GM23338 (cell line): ENCODE measurements around the gene CACNG7.

Source experiments
- CREB1 ChIP-seq: fragments of 250-450 bp; sonication (Bioruptor Pico); IDR thresholded peaks from 2 replicates; pipeline ENCODE4 v1.5.0; 2020; ENCODE audit warnings: low read depth, mild to moderate bottlenecking, moderate library complexity
- CTCF ChIP-seq, 2 experiments: fragments of 200-600 bp in 1 of 2; sonication (generic) in 1 of 2; conservative IDR thresholded peaks; 2 replicates each; pipeline versions ENCODE4 v1.5.1 to v1.6.1; 2016 to 2017; ENCODE audit warnings: antibody characterized with exemption in 2 of 2, low read depth in 2 of 2, mild to moderate bottlenecking in 2 of 2, moderate library complexity in 1 of 2
- ETS1 ChIP-seq: IDR thresholded peaks from 2 replicates; pipeline ENCODE4 v1.6.1; 2016; ENCODE audit warnings: antibody characterized with exemption
- EZH2 ChIP-seq: fragments of 200-600 bp; sonication (generic); IDR thresholded peaks from one replicate; pipeline ENCODE4 v1.8.0; 2017; ENCODE audit warnings: antibody characterized with exemption, mild to moderate bottlenecking, low read depth; ENCODE audit not compliant: unreplicated experiment
- EZH2phosphoT487 ChIP-seq: fragments of 200-600 bp; sonication (generic); IDR thresholded peaks from one replicate; pipeline ENCODE4 v1.8.1; 2018; ENCODE audit warnings: antibody characterized with exemption; ENCODE audit not compliant: unreplicated experiment
- JUNB ChIP-seq: IDR thresholded peaks from one replicate; pipeline ENCODE4 v1.6.1; 2016; ENCODE audit warnings: antibody characterized with exemption; ENCODE audit not compliant: unreplicated experiment
- POLR2AphosphoS5 ChIP-seq: IDR thresholded peaks from 2 replicates; pipeline ENCODE4 v1.6.1; 2016; ENCODE audit warnings: antibody characterized with exemption, low read depth
- REST ChIP-seq: IDR thresholded peaks from one replicate; pipeline ENCODE4 v1.6.1; 2018; ENCODE audit warnings: antibody characterized with exemption; ENCODE audit not compliant: unreplicated experiment
- ZNF114 ChIP-seq: fragments of 250-450 bp; sonication (Bioruptor Pico); IDR thresholded peaks from 2 replicates; pipeline ENCODE4 v1.5.0; 2020; ENCODE audit warnings: mild to moderate bottlenecking, moderate library complexity

- no peak for TF ChIP-seq EZH2
- no peak for TF ChIP-seq REST
- no peak for TF ChIP-seq CTCF (conservative IDR thresholded peaks at IDR 0.05; ENCODE audit: low read depth in 2 of 2)
- no peak for TF ChIP-seq POLR2AphosphoS5
- TF ChIP-seq EZH2phosphoT487: no peak
- no peak for TF ChIP-seq ETS1
- TF ChIP-seq JUNB: no peak
- TF ChIP-seq ZNF114 (CRISPR knock-in tag): no peak
- no peak for TF ChIP-seq CREB1 (CRISPR knock-in tag)
Measured at GRCh38 chr19:53936029-53936428, 27.0 kb downstream of the CACNG7 start.
